Heart left ventricle (tissue), 16 donors: ENCODE measurements around the gene FGF9. TPM values are rescaled to one million over a fixed set of nuclear protein-coding genes. Genes with fewer than 3 reads are reported as not detected.

Experiments used
- ATAC-seq, 4 donors: fragments of 200-7000 bp; cut with Tn5 transposase; one replicate each; pipeline ENCODE4 v1.9.1; 2020 to 2022; ENCODE audit warnings: moderate library complexity in 4 of 4, mild to moderate bottlenecking in 3 of 4, moderate number of reproducible peaks in 1 of 4
- DNase-seq, 5 donors: peaks; one replicate each; pipeline ENCODE4 v3.0.0-alpha.2; 2020
- H3K27ac ChIP-seq, 12 donors: fragments of 200-600 bp; sonication (generic) in 4 of 12; one replicate each; pipeline versions ENCODE4 v1.5.0 to v1.8.0; 2016 to 2022; ENCODE audit warnings: mild to moderate bottlenecking in 2 of 12
- H3K27me3 ChIP-seq, 9 donors: fragments of 200-600 bp; sonication (generic) in 2 of 9; one replicate each; pipeline versions ENCODE4 v1.5.1 to v1.8.0; 2016 to 2022; ENCODE audit warnings: mild to moderate bottlenecking in 3 of 9
- H3K36me3 ChIP-seq, 9 donors: fragments of 200-600 bp; sonication (generic) in 2 of 9; one replicate each; pipeline versions ENCODE4 v1.5.0 to v1.8.0; 2018 to 2022; ENCODE audit warnings: mild to moderate bottlenecking in 2 of 9
- H3K4me1 ChIP-seq, 12 donors: fragments of 200-600 bp; sonication (generic) in 4 of 12; one replicate each; pipeline versions ENCODE4 v1.5.0 to v1.8.0; 2016 to 2022; ENCODE audit warnings: mild to moderate bottlenecking in 3 of 12
- H3K4me3 ChIP-seq, 12 donors: fragments of 200-600 bp; sonication (generic) in 4 of 12; one replicate each; pipeline versions ENCODE4 v1.5.0 to v1.8.0; 2017 to 2022; ENCODE audit warnings: mild to moderate bottlenecking in 9 of 12, moderate library complexity in 4 of 12
- H3K9me3 ChIP-seq, 12 donors: fragments of 200-600 bp; sonication (generic) in 4 of 12; one replicate each; pipeline versions ENCODE4 v1.5.0 to v1.8.0; 2016 to 2022; ENCODE audit warnings: mild to moderate bottlenecking in 1 of 12
- CTCF ChIP-seq, 12 donors: fragments of 200-600 bp; sonication (generic) in 4 of 12; IDR thresholded peaks; one replicate each; pipeline versions ENCODE4 v1.5.0 to v1.8.0; 2018 to 2022; ENCODE audit warnings: antibody characterized with exemption in 12 of 12, mild to moderate bottlenecking in 5 of 12
- POLR2A ChIP-seq, 2 donors: fragments of 450-650 bp; IDR thresholded peaks; one replicate each; pipeline ENCODE4 v1.6.1; 2017; ENCODE audit warnings: antibody characterized with exemption in 2 of 2, mild to moderate bottlenecking in 2 of 2, moderate library complexity in 2 of 2
- WGBS, 4 donors: extraction: QIAGEN DNeasy Blood & Tissue Kit in 2 of 4; methylation state at CpG; one replicate each; pipeline versions ENCODE4 v1.1.5 to v1.1.7; 2013 to 2018; 5-methylcytosine and 5-hydroxymethylcytosine counted together
- intact Hi-C, 10 donors: fragments of 100-400 bp; cut with DNase I; formaldehyde crosslinking; loops; one replicate each; pipeline versions ENCODE4 v1.11.1 to v1.14.2; 2022
- polyA plus RNA-seq, 2 donors: library from polyadenylated mRNA; stranded (reverse); fragments of 200-250 nt; gene quantifications; one replicate each; pipeline ENCODE4 v1.2.3, GENCODE V29; 2013
- total RNA-seq, 9 donors: library from RNA; depleted of rRNA in 2 of 9; stranded (reverse); fragments of >200 nt in 2 of 9; fragmentation: NEBNext Ultra II Directional in 3 of 9; extraction: Animal tissue kit (Norgen Biotek cat#: 25700) in 3 of 9; gene quantifications; one replicate each; pipeline versions ENCODE4 v1.1.0 to v1.2.4, GENCODE V29; 2016 to 2023
- donor health status: ischemic (EF 13 %, LVEDD 7.1; RV severe dilation, severe dysfunction).
- donor health status: healthy with polysubstance abuse.
- donor health status: DM: no; HTN: yes; CAD: no.
- donor health status: DM: no; HTN: no; CAD: no.
- donor health status: ischemic (EF 25% LVEDD 6.9; RV normal size, moderate dysfunction).
- donor health status: ischemic (EF 25% LVEDD 5.7; RV mildly dilated, moderate dysfunction).
- donor health status: healthy.
- donor health status: DM: yes; HTN: yes; CAD: no.
- donor health status: ischemic (EF 35%, LVEDD 5.7; RV mildly dilated, moderate dysfunction).
- donor health status: nonischemic (EF 11% LVEDD 7.7; RV severe dilation, severe dysfunction).
- donor health status: DM: yes; HTN: yes; CAD: no.
- donor health status: PGD.
- donor health status: ischemic (EF 29% LVEDD 5.4; RV normal size, mild dysfunction).
- donor health status: nonischemic (EF 23%, LVEDD 6.1; RV moderate dilation, normal function).

Gene FGF9
- total and polyA plus RNA-seq, 11 donors: 1.7 to 12.5 (median 7.6) TPM

- H3K36me3 ChIP-seq: no peaks in the 10 kb centered on the region
- DNase-seq: no peak
- ATAC-seq: no peak
- intact Hi-C loops: loop anchor here in 1 of 10 donors (5.0 kb wide), 1 partner anchor 67 kb away; the partner anchor contains the start of gene FGF9
- H3K4me1 ChIP-seq: peaks cover 0 to 14% (median 0%) of the 10 kb centered on the region in 12 donors
- 68 to 86% (median 76%) methylated on average over 8 of the region's 8 CpGs for WGBS, 4 donors
- no peak for TF ChIP-seq CTCF (IDR thresholded peaks at IDR 0.05)
- no peak for TF ChIP-seq POLR2A (IDR thresholded peaks at IDR 0.05)
- no peak overlapping the region for H3K27ac ChIP-seq
- H3K27me3 ChIP-seq: peaks cover 0 to 4% (median 0%) of the 10 kb centered on the region in 9 donors
- H3K4me3 ChIP-seq: no peak overlapping the region
- H3K9me3 ChIP-seq: no peaks in the 10 kb centered on the region
Observed at GRCh38 chr13:21739771-21740170, 68.9 kb downstream of the FGF9 start.

GRCh38 chr13:21741396-21741979 is 70.6 kb downstream of the FGF9 start:
- ATAC-seq (no peak), DNase-seq (no peak)
- H3K27ac ChIP-seq: no peak overlapping the region
- WGBS, 4 donors: 91 to 97% (median 94%) methylated on average over 4 of the region's 4 CpGs
- TF ChIP-seq CTCF (IDR thresholded peaks at IDR 0.05) (no peak), POLR2A (IDR thresholded peaks at IDR 0.05) (no peak)
- H3K4me3 ChIP-seq: no peak overlapping the region
- intact Hi-C loops: no loop called here
- H3K4me1 ChIP-seq: peaks cover 0 to 5% (median 0%) of the 10 kb centered on the region in 12 donors
- H3K27me3 ChIP-seq: peaks cover 0 to 4% (median 0%) of the 10 kb centered on the region in 9 donors
- no peaks in the 10 kb centered on the region for H3K9me3 ChIP-seq
- H3K36me3 ChIP-seq: no peaks in the 10 kb centered on the region

- Histone ChIP-seq H3K4me1 (no peaks in the 10 kb centered on the region), H3K36me3 (no peaks in the 10 kb centered on the region), H3K9me3 (no peaks in the 10 kb centered on the region), H3K4me3 (no peak overlapping the region), H3K27ac (no peak overlapping the region), H3K27me3 (peaks cover 0 to 4% (median 0%) of the 10 kb centered on the region in 9 donors)
- WGBS, 4 donors: 56 to 68% (median 67%) methylated on average over 7 of the region's 7 CpGs
- TF ChIP-seq CTCF (IDR thresholded peaks at IDR 0.05) (no peak), POLR2A (IDR thresholded peaks at IDR 0.05) (no peak)
- no peak for DNase-seq
- ATAC-seq: no peak
- intact Hi-C loops: no loop called here
Observed at GRCh38 chr13:21742096-21742495, 71.2 kb downstream of the FGF9 start.

- H3K9me3 ChIP-seq: no peaks in the 10 kb centered on the region
- H3K27me3 ChIP-seq: peaks cover 0 to 4% (median 0%) of the 10 kb centered on the region in 9 donors
- no peak overlapping the region for H3K4me3 ChIP-seq
- ATAC-seq (no peak), DNase-seq (no peak)
- no peaks in the 10 kb centered on the region for H3K4me1 ChIP-seq
- TF ChIP-seq CTCF (IDR thresholded peaks at IDR 0.05) (no peak), POLR2A (IDR thresholded peaks at IDR 0.05) (no peak)
- WGBS, 4 donors: 42 to 55% (median 47%) methylated on average over 3 of the region's 3 CpGs
- no peak overlapping the region for H3K27ac ChIP-seq
- intact Hi-C loops: no loop called here
- H3K36me3 ChIP-seq: no peaks in the 10 kb centered on the region
Observed at GRCh38 chr13:21744149-21744548, 73.3 kb downstream of the FGF9 start.
